Trophoblast cell (in vitro differentiated cells and primary cell): ENCODE results near the gene NCAPD3.

Experiments used
- DNase-seq, 2 donors: peaks; one replicate each; pipeline ENCODE4 v3.0.0-alpha.2; 2016
- H2AFZ ChIP-seq: 2 replicates; pipeline ENCODE4 v1.6.1; 2013; ENCODE audit warnings: low read length, moderate library complexity, mild to moderate bottlenecking; ENCODE audit not compliant: insufficient read depth, poor library complexity
- H2AK5ac ChIP-seq: 2 replicates; pipeline ENCODE4 v1.6.1; 2013; ENCODE audit warnings: mild to moderate bottlenecking, low read length
- H2BK120ac ChIP-seq: 2 replicates; pipeline ENCODE4 v1.6.1; 2013; ENCODE audit warnings: low read length, mild to moderate bottlenecking, moderate library complexity; ENCODE audit not compliant: insufficient read depth, poor library complexity
- H2BK12ac ChIP-seq: 2 replicates; pipeline ENCODE4 v1.6.1; 2013; ENCODE audit warnings: mild to moderate bottlenecking, low read length, moderate library complexity
- H2BK5ac ChIP-seq: 2 replicates; pipeline ENCODE4 v1.6.1; 2013; ENCODE audit warnings: low read length, low read depth, moderate library complexity, mild to moderate bottlenecking; ENCODE audit not compliant: poor library complexity
- H3K14ac ChIP-seq: 2 replicates; pipeline ENCODE4 v1.6.1; 2013; ENCODE audit warnings: mild to moderate bottlenecking, low read length
- H3K18ac ChIP-seq: 2 replicates; pipeline ENCODE4 v1.6.1; 2013; ENCODE audit warnings: mild to moderate bottlenecking, low read length
- H3K23ac ChIP-seq: 2 replicates; pipeline ENCODE4 v1.6.1; 2013; ENCODE audit warnings: low read length
- H3K27ac ChIP-seq: 2 replicates; pipeline ENCODE4 v1.5.1; 2013; ENCODE audit warnings: low read depth, mild to moderate bottlenecking, inconsistent platforms, low read length, moderate library complexity
- H3K27me3 ChIP-seq: 2 replicates; pipeline ENCODE4 v1.6.1; 2013; ENCODE audit warnings: inconsistent platforms, mild to moderate bottlenecking, low read length, moderate library complexity; ENCODE audit not compliant: insufficient read depth
- H3K36me3 ChIP-seq, 2 experiments: 1 replicate in 1 of 2; 2 replicates in 1 of 2; pipeline ENCODE4 v1.6.1; 2013; ENCODE audit warnings: low read length in 2 of 2, mild to moderate bottlenecking in 2 of 2, moderate library complexity in 1 of 2; ENCODE audit not compliant: insufficient read depth in 2 of 2, control insufficient read depth in 1 of 2
- H3K4ac ChIP-seq: 2 replicates; pipeline ENCODE4 v1.6.1; 2013; ENCODE audit warnings: low read depth, mild to moderate bottlenecking, low read length, moderate library complexity
- H3K4me1 ChIP-seq, 2 experiments: 1 replicate in 1 of 2; 2 replicates in 1 of 2; pipeline ENCODE4 v1.6.1; 2013; ENCODE audit warnings: low read length in 2 of 2, mild to moderate bottlenecking in 2 of 2, moderate library complexity in 1 of 2; ENCODE audit not compliant: insufficient read depth in 2 of 2, control insufficient read depth in 1 of 2
- H3K4me2 ChIP-seq: 2 replicates; pipeline ENCODE4 v1.6.1; 2013; ENCODE audit warnings: inconsistent platforms, mild to moderate bottlenecking, low read length, moderate library complexity
- H3K4me3 ChIP-seq: 2 replicates; pipeline ENCODE4 v1.5.1; 2013; ENCODE audit warnings: mild to moderate bottlenecking, low read depth, low read length, inconsistent platforms
- H3K79me1 ChIP-seq: one replicate; pipeline ENCODE4 v1.6.1; 2013; ENCODE audit warnings: low read length
- H3K79me2 ChIP-seq: 2 replicates; pipeline ENCODE4 v1.6.1; 2013; ENCODE audit warnings: low read length, mild to moderate bottlenecking; ENCODE audit not compliant: control insufficient read depth, insufficient read depth, poor library complexity
- H3K9ac ChIP-seq: 2 replicates; pipeline ENCODE4 v1.6.1; 2013; ENCODE audit warnings: mild to moderate bottlenecking, low read length
- H3K9me3 ChIP-seq: 2 replicates; pipeline ENCODE4 v1.6.1; 2013; ENCODE audit warnings: low read depth, mild to moderate bottlenecking, control low read depth, inconsistent platforms, low read length; ENCODE audit not compliant: insufficient read depth
- H4K12ac ChIP-seq: 2 replicates; pipeline ENCODE4 v1.6.1; 2013; ENCODE audit warnings: low read depth, mild to moderate bottlenecking, low read length, moderate library complexity
- H4K8ac ChIP-seq: 2 replicates; pipeline ENCODE4 v1.6.1; 2013; ENCODE audit warnings: low read depth, mild to moderate bottlenecking, low read length, moderate library complexity
- H4K91ac ChIP-seq: one replicate; pipeline ENCODE4 v1.6.1; 2013; ENCODE audit warnings: low read depth, mild to moderate bottlenecking, low read length, moderate library complexity
- WGBS: extraction: QIAGEN DNeasy Blood & Tissue Kit; methylation state at CpG from one replicate; pipeline ENCODE4 v1.1.7; 2013; ENCODE audit warnings: missing lambda C conversion rate; ENCODE audit not compliant: insufficient read length, insufficient coverage; ENCODE audit errors: extremely low coverage; 5-methylcytosine and 5-hydroxymethylcytosine counted together

Gene NCAPD3

GRCh38 chr11:134266841-134267251 lies 43.1 kb upstream of the NCAPD3 start:
- Histone ChIP-seq H2AFZ (no peak overlapping the region), H3K4ac (no peak overlapping the region), H3K27me3 (no peaks in the 10 kb centered on the region), H4K91ac (no peak overlapping the region), H3K79me2 (no peaks in the 10 kb centered on the region), H3K27ac (no peak overlapping the region), H4K8ac (no peak overlapping the region), H3K9me3 (no peaks in the 10 kb centered on the region), H3K4me2 (no peak overlapping the region), H2BK5ac (no peak overlapping the region), H3K23ac (no peak overlapping the region), H3K18ac (no peak overlapping the region), H3K9ac (no peak overlapping the region), H4K12ac (no peak overlapping the region), H3K79me1 (no peaks in the 10 kb centered on the region), H2BK12ac (no peak overlapping the region), H2AK5ac (no peak overlapping the region), H2BK120ac (no peak overlapping the region), H3K14ac (no peak overlapping the region), H3K4me1 (peaks cover 2 to 5% of the 10 kb centered on the region in 2 experiments), H3K4me3 (no peak overlapping the region), H3K36me3 (peaks cover 7 to 12% of the 10 kb centered on the region in 2 experiments)
- WGBS = no CpG with 5 or more reads among the region's 3 CpGs
- peak; percentile 77 to 95 for DNase-seq

GRCh38 chr11:134266440-134266839 lies 42.7 kb upstream of the NCAPD3 start:
- H3K4me2 ChIP-seq = no peak overlapping the region
- DNase-seq = peak in 1 of 2 donors; percentile 19

GRCh38 chr11:134264966-134265764 lies 41.4 kb upstream of the NCAPD3 start:
- H3K4me1 ChIP-seq = peaks cover 2 to 4% of the 10 kb centered on the region in 2 experiments
- no peak overlapping the region for H2AFZ ChIP-seq
- H4K12ac ChIP-seq = no peak overlapping the region
- no peaks in the 10 kb centered on the region for H3K79me2 ChIP-seq
- H4K91ac ChIP-seq = no peak overlapping the region
- DNase-seq = peak; percentile 78 to 92
- H3K27ac ChIP-seq = no peak overlapping the region
- no peaks in the 10 kb centered on the region for H3K79me1 ChIP-seq
- H2BK12ac ChIP-seq = no peak overlapping the region
- H3K36me3 ChIP-seq = peaks cover 16 to 21% of the 10 kb centered on the region in 2 experiments
- H3K4me3 ChIP-seq = no peak overlapping the region
- H3K18ac ChIP-seq = no peak overlapping the region
- H4K8ac ChIP-seq = no peak overlapping the region
- WGBS = no CpG with 5 or more reads among the region's 7 CpGs
- no peak overlapping the region for H2BK120ac ChIP-seq
- no peaks in the 10 kb centered on the region for H3K9me3 ChIP-seq
- H3K9ac ChIP-seq = no peak overlapping the region
- H3K27me3 ChIP-seq = no peaks in the 10 kb centered on the region
- H3K23ac ChIP-seq = no peak overlapping the region
- no peak overlapping the region for H3K4me2 ChIP-seq
- no peak overlapping the region for H2AK5ac ChIP-seq
- H3K14ac ChIP-seq = no peak overlapping the region
- H3K4ac ChIP-seq = no peak overlapping the region
- H2BK5ac ChIP-seq = no peak overlapping the region

More at GRCh38 chr11:134266440-134266839, 42.7 kb upstream of the NCAPD3 start:
- Histone ChIP-seq H3K14ac (no peak overlapping the region), H3K79me2 (no peaks in the 10 kb centered on the region), H3K23ac (no peak overlapping the region), H4K12ac (no peak overlapping the region), H2AK5ac (no peak overlapping the region), H3K9ac (no peak overlapping the region), H3K36me3 (peaks cover 10 to 16% of the 10 kb centered on the region in 2 experiments), H3K27me3 (no peaks in the 10 kb centered on the region), H3K18ac (no peak overlapping the region), H2AFZ (no peak overlapping the region), H3K27ac (no peak overlapping the region), H2BK5ac (no peak overlapping the region), H3K9me3 (no peaks in the 10 kb centered on the region), H3K4me1 (peaks cover 2 to 5% of the 10 kb centered on the region in 2 experiments), H4K91ac (no peak overlapping the region), H4K8ac (no peak overlapping the region), H2BK120ac (no peak overlapping the region), H3K4ac (no peak overlapping the region), H3K4me3 (no peak overlapping the region), H3K79me1 (no peaks in the 10 kb centered on the region), H2BK12ac (no peak overlapping the region)
- WGBS = no CpG with 5 or more reads among the region's 5 CpGs

GRCh38 chr11:134261626-134262488 lies 38.1 kb upstream of the NCAPD3 start:
- H3K27me3 ChIP-seq = no peaks in the 10 kb centered on the region
- H2BK5ac ChIP-seq = no peak overlapping the region
- H3K27ac ChIP-seq = no peak overlapping the region
- no peak overlapping the region for H3K9ac ChIP-seq
- H2BK12ac ChIP-seq = no peak overlapping the region
- H3K23ac ChIP-seq = no peak overlapping the region
- H3K36me3 ChIP-seq = peaks cover 30 to 32% of the 10 kb centered on the region in 2 experiments
- no peak overlapping the region for H3K4me3 ChIP-seq
- no peak overlapping the region for H3K4ac ChIP-seq
- no CpG with 5 or more reads among the region's 14 CpGs for WGBS
- H4K91ac ChIP-seq = no peak overlapping the region
- peak; percentile 21 to 58 for DNase-seq
- peak overlapping the region; percentile 20 for H4K12ac ChIP-seq
- H3K4me1 ChIP-seq = no peaks in the 10 kb centered on the region
- no peak overlapping the region for H2AFZ ChIP-seq
- no peak overlapping the region for H3K18ac ChIP-seq
- H2BK120ac ChIP-seq = no peak overlapping the region
- no peaks in the 10 kb centered on the region for H3K9me3 ChIP-seq
- no peaks in the 10 kb centered on the region for H3K79me1 ChIP-seq
- H3K4me2 ChIP-seq = no peak overlapping the region
- no peaks in the 10 kb centered on the region for H3K79me2 ChIP-seq
- no peak overlapping the region for H3K14ac ChIP-seq
- H4K8ac ChIP-seq = no peak overlapping the region
- no peak overlapping the region for H2AK5ac ChIP-seq
